SKM-1 (cell line): ENCODE data around the gene GGT5.

ENCODE experiments used
- DNase-seq: peaks from one replicate; lab custom pipeline; 2025; ENCODE audit not compliant: unreplicated experiment; lab: John Stamatoyannopoulos, UW

The GGT5 gene

GRCh38 chr22:24171822-24172221 is 73.1 kb downstream of the GGT5 start:
- DNase-seq = no peak

GRCh38 chr22:24170632-24171031 is 74.2 kb downstream of the GGT5 start:
- DNase-seq = no peak

GRCh38 chr22:24170188-24170587 is 74.7 kb downstream of the GGT5 start:
- DNase-seq = no peak
